A673 (cell line): ENCODE measurements around the gene TATDN2.

Experiments
- EZH2 ChIP-seq: fragments of 200-600 bp; sonication (generic); IDR thresholded peaks from 2 replicates; pipeline ENCODE4 v1.6.1; 2017; ENCODE audit warnings: borderline replicate concordance, low read depth, mild to moderate bottlenecking, mixed read lengths, antibody characterized with exemption, low read length; ENCODE audit not compliant: poor library complexity, severe bottlenecking
- TF ChIP-seq, protein P1 (sequence below): fragments of 300-800, 200-600 bp; sonication (generic); conservative IDR thresholded peaks from 2 replicates; pipeline ENCODE4 v1.5.1; 2017; ENCODE audit warnings: low read depth, mild to moderate bottlenecking, antibody characterized with exemption, low read length, moderate library complexity, mixed read lengths

- TF ChIP-seq, protein P1, sequence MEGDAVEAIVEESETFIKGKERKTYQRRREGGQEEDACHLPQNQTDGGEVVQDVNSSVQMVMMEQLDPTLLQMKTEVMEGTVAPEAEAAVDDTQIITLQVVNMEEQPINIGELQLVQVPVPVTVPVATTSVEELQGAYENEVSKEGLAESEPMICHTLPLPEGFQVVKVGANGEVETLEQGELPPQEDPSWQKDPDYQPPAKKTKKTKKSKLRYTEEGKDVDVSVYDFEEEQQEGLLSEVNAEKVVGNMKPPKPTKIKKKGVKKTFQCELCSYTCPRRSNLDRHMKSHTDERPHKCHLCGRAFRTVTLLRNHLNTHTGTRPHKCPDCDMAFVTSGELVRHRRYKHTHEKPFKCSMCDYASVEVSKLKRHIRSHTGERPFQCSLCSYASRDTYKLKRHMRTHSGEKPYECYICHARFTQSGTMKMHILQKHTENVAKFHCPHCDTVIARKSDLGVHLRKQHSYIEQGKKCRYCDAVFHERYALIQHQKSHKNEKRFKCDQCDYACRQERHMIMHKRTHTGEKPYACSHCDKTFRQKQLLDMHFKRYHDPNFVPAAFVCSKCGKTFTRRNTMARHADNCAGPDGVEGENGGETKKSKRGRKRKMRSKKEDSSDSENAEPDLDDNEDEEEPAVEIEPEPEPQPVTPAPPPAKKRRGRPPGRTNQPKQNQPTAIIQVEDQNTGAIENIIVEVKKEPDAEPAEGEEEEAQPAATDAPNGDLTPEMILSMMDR: no peak
- TF ChIP-seq EZH2: no peak
Observed at GRCh38 chr3:10315771-10316344, 67.6 kb downstream of the TATDN2 start.
